Germinal center (tissue), 1 donor: ENCODE measurements around the gene HSD17B14.
"Not testable (repeated sequence)": the region's sequence is repeated elsewhere in the genome, so short reads cannot be mapped to it uniquely, and the experiment has no call there.

Experiments
- DNase-seq: peaks from one replicate; pipeline ENCODE4 v3.0.0; 2012; ENCODE audit warnings: mixed read lengths, low spot score

Gene HSD17B14

DNA sequence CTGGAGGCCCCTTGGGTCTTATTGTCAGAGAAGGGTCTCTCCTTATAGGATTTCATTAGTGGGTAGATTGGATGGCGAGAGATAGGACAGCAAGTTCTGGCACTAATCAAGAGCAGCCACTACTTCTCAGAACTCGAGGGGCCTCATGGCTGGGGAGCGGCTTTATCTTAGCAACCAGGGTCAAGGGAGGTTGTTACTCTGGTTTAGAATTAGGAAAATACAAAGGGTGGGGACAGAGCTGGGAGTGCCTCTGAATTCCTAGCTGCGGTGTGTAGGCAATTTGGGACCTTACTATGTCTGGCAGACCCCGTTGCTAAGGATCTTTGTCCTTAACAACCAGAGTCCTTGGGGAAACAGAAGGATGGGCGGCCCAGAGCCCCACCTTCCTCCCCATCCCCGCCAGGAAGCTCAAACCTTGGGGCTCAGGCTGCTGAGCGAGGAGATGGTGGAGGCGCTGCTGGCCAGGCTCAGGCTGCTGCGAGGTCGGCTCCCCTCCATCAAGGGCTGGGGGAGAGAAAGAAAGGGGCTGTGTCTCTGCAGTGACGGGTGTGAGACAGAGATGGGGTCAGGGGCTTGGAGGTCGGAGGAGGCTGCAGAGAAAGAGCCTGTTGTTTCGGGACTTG, 30.9 kb upstream of the HSD17B14 start:
- no peak for DNase-seq

DNA sequence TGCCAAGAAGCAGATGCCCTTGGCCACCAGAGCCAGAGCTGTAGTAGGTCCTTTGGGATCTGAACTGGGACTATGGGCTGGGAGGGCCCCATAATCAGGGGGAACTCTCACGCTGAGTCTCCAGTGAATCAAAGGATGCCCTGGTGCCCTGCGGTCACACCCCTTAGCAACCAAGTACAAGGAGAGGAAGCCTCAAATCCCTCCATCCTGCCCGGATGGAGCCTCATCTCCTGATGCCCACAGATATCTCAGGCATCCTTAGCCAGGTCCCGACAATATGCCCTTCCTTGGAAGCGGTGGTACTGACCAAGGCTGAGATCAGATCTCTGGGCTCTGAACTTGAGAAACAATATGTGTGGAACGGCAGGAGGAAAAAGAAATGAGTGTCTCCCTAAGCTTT, 30.4 kb upstream of the HSD17B14 start:
- DNase-seq = no peak

DNA sequence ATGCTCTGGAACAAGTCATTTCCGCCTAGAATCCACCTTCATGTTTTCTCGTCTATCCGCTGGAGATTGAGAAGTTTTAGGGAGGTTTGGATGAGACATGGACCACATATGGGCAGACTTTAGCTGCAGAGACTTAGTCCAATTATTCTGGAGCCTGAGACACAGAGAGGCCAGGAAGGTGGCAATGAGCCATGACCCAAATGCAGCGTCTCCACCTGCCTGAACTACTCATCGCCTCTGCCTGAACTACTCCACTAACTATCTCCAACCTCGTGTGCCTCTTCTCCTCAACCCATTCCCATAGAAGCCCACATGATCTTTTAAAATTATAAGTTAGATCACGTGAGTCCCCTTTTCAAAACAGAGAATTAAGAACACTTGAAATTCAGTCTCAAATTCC, 26.5 kb upstream of the HSD17B14 start:
- no peak for DNase-seq

DNA sequence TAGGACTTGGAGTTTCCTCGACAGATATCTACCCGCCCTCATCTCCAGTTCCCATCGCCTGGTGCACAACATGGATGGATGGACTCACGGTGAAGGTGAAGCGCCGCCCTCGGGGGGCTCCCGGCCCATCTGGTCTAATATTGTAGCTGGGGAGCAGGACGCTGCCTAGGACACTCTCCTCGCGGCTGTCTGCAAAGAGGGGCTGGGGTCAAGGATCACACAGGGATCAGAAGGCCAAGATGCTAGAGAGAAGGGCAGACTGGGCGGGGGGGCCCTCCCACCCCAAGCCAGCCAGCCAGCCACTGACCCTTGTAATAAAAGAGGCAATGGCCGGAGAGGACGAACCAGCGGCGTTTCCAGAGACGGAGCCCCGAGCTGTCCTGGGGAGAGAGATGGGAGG, 25.0 kb upstream of the HSD17B14 start:
- no peak for DNase-seq

DNA sequence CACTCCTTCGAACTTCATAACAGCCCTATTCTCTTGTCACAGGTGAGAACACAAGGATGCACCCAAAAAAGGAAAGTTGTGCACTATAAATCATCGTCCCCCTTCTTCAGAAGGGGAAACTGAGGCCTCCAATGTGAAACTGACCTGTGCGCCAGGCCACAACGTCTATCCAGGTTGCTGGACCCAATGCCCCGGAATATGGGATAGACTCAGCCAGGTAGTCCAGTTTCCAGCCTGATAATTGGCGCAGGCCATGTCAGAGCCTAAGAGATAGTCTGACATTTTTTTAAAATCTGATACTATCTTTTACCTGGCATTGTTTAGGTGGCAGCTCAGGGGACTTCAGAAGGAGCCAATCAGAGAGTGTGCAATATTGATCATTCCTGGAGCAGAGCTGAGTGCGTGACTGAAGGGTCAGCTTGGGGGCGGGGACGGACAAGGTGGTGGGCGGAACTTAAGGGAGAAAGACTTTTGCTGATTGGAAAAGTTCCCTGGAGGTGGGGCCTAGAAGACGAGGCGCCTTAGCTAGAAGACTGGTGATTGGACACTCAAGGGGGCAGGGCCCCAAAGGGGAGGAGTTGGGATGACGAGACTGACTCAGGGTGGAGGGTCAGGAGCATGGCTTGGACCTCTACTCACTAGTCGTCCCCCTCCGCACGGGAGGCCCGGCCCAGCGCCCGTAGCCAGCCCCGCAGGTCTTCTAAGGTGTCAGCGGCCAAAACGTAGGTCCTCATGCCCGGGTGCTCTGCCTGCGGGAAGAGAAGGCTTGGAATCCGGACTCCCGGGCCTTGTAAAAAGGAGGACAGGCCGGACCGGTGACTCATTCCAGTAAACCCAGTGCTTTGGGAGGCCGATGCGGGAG, 23.7 kb upstream of the HSD17B14 start:
- peak; percentile 52 for DNase-seq

DNA sequence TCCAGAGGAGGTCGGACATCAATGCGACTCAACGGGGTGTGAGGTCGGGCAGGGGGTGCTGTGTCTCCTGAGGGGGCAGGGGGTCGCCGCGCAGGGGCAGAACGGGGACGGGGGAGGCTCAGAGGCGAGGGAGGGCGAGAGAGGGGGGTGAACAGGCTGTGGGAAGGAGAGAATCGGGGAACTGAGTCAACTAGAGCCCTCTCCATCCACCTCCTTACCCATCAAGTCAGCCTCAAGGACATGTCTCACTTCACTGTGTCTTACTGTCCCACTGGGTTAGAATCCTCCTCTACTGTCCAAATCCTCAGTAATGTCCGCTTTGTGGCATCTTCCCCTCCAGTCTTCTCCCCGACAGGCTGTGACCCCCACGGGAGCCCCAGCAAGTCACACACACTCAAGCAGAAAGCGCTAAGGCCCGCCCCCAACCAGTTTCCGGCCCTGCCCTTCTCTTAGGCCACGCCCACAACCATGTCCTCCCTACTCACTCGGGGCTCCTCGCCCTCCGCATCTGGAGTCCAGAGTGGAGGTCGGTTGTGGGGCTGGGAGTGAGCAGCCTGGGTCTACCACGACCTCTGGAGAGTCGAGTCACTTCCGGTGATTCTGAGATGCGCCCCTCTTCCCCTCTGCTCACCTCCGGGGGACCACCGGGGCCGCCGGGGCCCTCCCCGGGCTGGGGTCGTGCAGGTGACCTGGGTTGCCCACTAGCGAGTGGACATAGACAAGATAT, 22.9 kb upstream of the HSD17B14 start:
- peak; percentile 88 for DNase-seq

DNA sequence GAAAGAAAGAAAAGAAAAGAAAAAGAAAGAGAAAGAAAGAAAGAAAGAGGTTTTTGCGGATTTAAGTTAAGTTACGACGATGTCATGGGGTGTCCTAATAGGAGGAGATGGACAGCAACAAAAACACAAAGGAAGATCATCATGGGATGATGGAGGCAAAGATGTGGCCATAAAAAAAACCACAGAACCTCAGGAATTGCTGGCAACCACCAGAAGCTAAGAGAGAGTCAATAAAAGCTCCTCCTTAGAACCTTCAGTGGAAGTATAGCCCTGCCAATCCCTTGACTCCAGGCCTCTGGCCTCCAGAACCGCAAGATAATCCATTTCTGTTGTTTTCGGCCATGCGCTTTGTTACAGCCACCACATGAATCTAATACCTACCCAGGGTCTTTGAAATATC, 20.6 kb upstream of the HSD17B14 start:
- DNase-seq = no peak

DNA sequence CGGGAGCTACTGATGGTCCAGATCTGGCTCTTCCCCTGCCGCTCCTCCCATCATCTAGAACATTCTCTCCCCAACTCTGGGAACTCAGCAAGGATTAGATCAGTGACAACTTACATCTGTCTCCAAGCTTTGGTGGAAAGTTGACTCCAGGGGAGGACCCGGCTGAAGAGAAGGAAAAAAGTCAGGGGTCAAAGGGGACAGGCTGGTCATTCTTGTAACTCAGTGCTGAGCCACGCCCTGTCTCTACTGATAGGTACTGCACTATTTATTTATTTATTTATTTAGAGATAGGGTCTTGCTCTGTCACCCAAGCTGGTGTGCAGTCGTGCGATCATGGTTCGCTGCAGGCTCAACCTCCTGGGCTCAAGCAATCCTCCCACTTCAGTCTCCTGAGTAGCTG, 17.8 kb upstream of the HSD17B14 start:
- DNase-seq = no peak

DNA sequence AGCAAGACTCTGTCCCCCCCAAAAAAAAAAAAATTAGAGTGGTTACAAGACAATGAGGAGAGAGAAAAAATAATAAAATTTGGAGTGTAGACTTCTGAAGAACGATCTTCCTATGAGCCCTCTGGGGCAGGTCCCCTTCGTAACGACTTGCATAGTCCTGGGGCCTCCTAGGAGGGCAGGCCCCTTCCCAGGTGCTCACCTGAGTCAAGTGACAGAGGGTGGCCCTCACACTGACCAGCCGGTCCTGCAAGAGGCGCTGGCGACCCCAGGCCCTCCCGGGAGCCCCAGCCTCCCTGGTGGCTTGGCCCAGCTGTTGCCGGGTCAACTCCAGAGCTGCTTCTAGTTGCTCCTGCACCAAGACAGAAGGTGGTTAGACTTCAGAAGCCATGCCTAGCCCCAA, 17.2 kb upstream of the HSD17B14 start:
- no peak for DNase-seq

DNA sequence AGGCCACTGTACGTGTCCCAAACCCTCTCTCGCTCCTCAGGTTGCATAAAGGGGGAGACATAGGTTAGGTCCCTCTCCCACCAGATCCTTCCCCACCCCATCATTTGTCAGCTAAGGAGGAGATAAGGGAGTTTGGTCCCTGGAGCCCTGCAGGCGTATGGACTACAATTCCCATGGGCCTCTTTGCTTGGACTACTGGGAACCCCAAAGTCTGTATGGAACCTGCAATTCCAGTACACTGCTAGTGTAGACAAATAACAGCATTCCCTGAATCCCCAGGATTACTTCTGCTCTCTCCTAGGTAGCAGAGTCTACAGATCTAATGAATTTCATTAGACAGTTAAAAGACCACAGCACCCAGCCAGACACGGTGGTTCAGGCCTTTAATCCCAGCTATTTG, 16.0 kb upstream of the HSD17B14 start:
- DNase-seq = no peak

DNA sequence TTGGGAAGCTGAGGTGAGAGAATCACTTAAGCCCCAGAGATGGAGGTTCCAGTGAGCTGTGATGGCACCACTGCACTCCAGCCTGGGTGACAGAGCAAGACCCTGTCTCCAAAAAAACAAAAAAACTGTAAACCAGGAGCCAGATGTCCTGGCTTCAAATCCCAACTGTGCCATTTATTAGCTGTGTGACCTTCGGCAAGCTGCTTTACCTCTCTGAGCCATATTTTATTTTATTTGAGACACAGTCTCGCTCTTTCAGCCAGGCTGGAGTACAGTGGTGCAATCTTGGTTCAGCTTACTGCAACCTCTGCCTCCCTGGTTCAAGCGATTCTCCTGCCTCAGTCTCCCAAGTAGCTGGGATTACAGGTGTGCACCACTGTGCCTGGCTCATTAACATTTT, 10.4 kb upstream of the HSD17B14 start:
- DNase-seq = not testable (repeated sequence)

DNA sequence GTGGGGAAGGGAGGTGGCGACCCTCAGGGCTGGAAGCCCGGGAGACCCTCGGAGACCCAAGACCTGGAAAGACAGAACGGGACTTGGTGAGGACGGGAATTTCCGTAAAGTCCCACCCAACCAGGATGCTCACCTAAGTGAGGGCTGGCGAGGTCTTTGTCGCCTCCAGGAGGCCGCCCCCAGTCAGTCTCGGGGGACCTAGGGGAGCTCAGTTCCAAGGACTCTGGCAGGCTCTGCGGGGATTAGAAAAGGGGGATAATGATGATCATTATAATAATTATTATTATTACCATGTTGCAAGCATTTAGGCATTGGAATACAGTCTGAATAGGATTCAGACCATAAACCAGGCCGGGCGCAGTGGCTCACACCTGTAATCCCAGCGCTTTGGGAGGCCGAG, 9.1 kb upstream of the HSD17B14 start:
- no peak for DNase-seq

DNA sequence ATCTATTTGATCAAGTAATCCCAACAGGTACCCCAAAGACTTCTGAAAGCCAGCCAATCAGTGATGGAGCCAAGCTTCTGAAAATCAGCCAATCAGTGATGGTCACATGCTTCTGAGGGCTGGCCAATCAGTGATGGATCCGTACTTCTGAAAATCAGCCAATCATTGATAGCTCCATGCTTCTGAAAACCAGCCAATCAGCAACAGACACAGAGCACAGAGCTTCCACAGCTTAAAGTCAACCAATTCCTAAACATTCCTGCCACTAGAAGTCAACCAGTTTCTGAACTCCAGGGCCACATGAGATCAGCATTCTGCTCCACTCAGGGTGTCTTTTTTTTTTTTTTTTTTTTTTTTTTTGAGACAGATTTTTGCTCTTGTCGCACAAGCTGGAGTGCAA, 8.2 kb upstream of the HSD17B14 start:
- DNase-seq = no peak

DNA sequence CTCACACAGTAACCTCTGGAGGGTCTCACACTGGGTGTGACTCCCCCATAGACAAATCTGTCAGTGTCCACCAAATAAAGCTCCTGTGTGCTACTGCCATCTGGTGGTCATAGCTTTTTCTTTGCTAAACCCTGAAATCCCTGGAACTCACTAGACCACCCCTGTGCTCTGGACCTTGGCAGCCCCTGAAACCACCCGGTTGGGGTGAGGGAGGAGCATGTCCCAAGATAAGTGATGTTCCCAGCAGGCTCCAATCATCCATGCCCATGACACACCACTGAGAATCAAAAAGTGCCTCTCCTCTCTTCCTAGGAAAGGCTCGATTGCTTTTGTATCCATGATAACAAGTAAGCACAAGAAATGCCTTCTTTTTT, 6.5 kb upstream of the HSD17B14 start:
- peak; percentile 53 for DNase-seq

DNA sequence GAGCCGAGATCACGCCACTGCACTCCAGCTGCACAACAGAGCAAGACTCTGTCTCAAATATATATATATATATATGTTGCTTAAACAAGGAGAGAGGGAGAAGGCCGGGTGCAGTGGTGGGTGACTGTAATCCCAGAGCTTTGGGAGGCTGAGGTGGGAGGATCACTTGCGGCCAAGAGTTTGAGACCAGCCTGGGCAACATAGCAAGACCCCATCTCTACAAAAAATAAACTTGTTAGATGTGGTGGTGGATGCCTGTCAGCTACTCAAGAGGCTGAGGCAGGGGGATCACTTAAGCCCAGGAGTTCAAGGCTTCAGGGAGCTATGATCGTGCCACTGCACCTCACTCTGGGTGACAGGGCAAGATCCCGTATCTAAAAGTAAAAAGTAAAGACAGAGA, 5.3 kb upstream of the HSD17B14 start:
- no peak for DNase-seq

DNA sequence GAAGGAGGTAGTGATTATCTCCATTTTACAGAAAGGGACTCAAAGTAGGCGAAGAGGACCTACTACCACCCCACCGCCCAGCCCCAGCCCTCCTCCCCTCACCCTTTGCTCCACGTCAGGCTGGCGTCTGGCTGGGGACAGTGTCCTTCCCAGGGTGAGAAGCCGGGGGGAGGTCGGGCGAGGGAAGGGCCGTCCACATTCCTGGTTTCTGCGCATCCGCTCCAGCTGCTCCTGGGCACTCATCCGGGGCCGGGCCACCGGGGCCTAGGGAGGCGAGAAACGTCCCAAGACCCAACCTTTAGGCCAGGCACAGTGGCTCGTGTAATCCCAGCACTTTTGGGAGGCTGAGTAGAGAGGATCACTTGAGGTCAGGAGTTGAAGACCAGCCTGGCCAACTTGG, 4.8 kb upstream of the HSD17B14 start:
- no peak for DNase-seq

DNA sequence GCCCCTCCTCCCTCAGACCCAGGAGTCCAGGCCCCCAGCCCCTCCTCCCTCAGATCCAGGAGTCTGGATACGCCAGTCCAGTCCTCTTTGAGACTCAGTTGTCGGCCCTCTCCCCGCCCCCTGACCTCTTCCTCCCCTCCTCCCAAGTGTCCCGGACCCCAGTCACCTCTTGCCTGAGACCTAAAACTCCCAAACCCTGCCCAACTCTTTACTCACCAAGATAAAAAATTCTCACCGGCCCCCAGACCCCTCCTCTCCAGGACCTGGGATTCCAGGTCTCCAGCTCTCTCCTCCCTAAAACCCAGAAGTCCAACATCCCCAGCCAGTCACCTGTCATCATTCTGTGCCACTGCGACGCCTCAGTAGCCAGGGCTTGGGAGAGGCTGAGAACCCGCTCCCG, 1.4 kb upstream of the HSD17B14 start:
- no peak for DNase-seq

DNA sequence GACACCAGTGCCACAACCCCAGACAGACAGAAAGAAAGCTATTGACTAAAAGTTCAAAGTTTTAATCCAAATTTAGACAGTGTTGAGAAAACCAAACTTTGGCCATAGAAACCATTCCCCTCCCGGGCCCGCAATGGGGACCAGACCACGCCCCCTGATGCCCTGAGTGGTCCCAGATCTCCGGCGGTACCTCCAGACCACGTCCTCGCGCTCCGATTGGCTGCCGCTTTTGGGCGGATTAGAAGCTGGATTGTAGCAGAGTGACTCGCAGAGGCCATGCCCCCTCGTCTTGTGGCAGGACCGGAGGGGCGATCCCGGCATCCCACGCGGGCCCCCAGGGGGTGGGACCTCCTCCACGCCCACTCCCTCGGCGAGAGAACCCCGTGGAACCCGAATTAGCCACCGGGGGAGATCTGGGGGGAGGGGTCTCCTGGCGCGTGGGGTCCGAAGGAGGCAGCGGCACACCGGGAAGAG, 797 bp upstream of the HSD17B14 start:
- peak; percentile 91 for DNase-seq

DNA sequence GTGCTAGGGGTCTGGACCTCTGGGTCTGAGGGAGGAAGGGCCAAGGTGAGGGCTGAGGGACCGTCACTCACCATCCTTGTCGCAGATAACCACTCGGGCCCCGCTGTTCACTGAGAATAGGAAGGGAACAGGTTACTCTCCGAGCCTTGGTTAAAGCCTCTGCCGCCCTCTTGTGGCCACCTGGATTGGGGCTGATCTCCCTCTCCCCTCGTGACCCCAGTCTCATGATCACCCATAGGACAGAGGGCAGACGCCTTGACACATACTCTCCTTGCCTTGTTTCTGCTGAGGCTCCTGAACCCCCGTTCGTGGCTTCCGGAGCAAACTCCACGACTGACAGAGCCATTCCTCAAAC, 580 bp downstream of the HSD17B14 start:
- DNase-seq = peak; percentile 88

DNA sequence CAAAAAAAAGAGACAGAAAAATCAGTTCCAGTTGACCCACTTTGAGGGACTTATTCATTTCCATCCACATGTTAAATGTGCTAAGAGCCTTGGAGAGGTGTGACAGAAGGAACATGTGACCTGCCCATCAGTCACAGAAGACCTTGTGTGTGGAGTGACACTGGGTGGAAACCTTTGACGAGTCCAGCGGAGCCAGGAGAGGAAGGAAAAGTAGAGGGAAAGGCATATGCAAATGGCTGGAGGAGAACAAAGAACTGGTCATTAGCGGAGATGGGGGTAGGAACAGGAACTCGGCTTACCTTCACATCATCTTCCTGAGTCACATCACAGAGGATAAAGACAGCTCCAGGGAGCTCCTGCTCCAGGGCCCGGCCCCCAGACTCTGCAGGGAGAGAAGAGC, 2.3 kb downstream of the HSD17B14 start:
- DNase-seq = no peak

DNA sequence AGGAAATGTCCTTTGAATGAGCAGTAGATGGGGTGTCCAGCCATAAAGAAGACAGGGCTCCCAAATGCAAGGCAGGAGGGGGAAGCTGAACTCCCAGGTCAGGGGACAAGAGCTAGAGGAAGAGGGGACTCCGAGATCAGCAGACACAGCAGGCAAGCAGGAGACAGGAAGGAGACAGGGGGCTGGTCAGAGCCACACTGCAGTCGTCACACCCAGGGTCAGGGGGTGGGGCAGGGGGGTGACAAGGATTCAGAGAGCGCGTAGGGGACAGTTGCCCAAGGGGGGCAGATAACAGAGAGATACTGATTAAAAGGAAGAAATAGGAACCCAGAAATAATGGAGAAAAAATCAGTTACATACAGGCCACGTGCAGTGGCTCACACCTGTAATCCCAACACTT, 3.2 kb downstream of the HSD17B14 start:
- DNase-seq = no peak

DNA sequence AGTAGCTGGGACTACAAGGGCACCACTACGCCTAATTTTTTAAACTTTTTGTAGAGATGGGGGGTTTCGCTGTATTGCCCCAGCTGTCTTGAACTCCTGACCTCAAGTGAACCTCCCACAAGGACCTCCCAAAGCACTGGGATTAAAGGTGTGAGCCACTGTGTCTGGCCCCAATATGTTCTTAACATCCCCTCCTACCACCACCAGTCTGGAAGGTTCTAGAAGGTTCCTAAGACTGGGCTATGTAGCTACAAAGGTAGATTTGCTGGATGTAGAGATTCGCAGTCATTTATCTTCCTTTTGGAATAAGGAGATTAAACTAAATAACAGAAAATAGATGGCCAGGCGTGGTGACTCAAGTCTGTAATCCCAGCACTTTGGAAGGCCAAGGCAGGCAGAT, 5.3 kb downstream of the HSD17B14 start:
- DNase-seq = no peak

DNA sequence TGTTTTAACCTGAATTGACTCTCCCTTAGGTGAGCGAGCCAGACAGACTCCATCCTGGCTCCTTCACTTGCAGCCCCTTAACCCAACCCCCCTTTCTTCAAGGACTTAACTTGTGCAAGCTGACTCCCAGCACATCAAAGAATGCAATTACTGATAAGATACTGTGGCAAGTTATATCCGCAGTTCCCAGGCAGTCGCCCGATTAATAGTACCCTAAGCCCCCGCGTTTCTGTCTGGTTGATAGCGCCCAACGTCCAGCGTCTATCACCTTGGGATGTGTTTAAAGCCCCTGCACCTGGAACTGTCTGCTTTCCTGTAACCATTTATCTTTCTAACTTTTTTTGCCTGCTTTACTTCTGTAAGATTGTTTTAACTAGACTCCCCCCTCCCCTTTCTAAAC, 6.2 kb downstream of the HSD17B14 start:
- DNase-seq = no peak
